HG03060 (cell line): ENCODE data around the gene DERA.
A peak's percentile ranks its signal among the peaks of the same experiment; 100 is the strongest.
"Not testable (repeated sequence)": the region's sequence is repeated elsewhere in the genome, so short reads cannot be mapped to it uniquely, and the experiment has no call there.

Experiments used
- ATAC-seq: cut with Tn5 transposase; IDR thresholded peaks from one replicate; pipeline ENCODE4 v1.9.1; 2021; ENCODE audit warnings: low read depth, moderate number of reproducible peaks; ENCODE audit not compliant: unreplicated experiment

The DERA gene

DNA sequence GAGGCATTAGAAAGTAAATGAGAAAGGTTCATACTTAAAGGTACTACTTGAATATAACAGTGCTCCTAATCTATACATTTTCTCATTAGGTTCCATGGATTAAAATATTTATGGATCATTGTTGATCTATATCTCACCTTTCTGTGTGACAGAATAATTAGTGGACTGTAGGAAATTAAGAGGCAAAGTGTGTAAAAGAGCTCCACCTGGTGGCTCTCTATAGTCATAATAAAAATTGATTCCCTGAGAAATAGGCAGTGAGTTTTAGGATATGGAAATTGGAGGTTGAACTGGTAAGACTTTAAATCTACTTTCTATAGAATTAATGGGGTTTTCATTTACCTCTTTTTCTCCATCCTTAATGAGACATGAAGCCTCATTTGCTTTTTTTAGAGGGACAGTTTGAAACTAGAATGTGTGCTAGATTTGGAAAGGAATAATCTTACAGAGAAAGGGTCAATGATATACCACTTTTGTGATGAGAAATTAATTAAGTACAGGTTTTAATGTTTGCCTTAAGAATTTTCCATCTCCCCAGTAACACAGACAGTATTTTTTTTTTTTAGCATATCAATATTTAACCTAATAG, 11.8 kb upstream of the DERA start:
- ATAC-seq: no peak

DNA sequence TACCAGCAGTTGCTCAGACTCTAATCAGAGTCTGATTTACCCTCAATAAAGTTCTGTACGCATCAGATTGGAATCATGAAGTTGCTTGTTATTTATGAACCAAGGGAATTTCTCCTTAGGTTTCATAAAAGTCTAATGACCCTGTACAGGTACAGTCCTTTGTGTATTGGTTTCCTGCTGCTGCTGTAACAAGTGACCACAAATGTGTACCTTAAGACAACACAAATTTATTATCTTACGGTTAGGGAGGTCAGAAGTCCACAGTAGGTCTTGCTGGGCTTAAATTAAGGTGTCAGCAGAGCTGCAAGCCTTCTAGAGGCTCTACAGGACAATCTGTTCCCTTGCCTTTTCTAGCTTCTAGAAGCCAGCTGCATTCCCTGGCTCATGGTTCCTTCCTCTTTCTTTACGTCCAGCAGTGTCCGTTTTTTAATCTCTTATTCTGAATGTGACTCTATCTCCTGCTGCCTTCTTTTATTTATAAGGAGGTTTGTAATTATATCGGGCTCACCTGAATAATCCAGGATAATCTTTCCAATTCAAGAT, 6.7 kb upstream of the DERA start:
- no peak for ATAC-seq

DNA sequence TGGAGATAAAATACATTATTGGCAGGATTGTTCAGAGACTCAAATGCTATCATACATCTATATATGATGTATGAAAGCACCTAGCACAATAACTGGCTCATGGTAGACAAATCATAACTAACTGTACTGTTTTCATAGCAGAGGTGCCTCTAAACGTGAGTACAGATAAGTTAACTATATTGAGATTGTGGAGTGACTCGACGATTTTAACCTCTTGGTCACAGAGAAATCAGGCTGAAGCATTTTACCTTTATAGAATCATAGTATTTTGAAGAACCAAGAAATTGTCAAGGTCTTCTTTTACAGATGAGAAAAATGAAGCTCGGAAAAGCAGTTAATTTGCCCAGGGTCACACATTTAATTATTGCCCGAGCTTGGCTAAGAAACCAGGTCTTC, 666 bp upstream of the DERA start:
- no peak for ATAC-seq

DNA sequence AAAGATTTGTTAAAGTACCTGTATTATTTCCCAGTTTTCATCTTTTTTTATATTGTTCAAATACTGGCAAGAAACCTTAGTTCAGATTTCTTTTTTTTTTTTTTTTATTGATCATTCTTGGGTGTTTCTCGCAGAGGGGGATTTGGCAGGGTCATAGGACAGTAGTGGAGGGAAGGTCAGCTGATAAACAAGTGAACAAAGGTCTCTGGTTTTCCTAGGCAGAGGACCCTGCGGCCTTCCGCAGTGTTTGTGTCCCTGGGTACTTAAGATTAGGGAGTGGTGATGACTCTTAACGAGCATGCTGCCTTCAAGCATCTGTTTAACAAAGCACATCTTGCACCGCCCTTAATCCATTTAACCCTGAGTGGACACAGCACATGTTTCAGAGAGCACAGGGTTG, 799 bp downstream of the DERA start:
- ATAC-seq: not testable (repeated sequence)

DNA sequence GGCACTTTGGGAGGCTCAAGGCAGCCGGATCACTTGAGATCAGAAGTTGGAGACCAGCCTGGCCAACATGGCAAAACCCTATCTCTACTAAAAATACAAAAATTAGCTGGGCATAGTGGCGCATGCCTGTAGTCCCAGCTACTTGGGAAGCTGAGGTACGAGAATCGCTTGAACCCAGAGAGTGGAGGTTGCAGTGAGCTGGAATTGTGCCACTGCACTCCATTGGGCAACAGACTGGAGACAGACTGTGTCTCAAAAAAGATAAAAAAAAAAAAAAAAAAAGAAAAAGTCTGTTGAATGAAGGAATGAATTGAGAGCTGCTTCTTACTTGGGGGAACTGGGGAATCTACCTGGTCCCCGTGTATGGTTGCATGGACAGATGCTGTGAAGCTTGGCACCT, 3.0 kb downstream of the DERA start:
- ATAC-seq: not testable (repeated sequence)

DNA sequence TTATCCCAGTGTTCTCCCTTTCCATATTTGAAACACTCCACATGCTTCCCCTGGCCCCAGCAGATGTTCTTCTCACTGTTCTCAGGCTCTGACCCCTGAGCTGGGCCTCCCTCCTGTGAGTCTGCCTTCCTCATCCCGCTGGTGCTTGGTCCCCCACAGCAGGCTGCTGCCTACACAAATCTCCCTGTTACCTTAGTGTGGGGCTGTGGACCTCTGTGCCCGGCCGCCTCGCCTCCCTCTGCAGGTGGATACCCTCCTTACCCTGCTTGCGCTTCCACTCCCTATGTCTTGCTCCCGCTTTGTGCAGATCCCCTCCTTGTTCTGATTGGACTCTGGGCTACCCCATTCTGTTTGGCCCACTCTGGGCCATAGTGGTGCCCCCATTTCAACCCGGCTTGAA, 6.9 kb downstream of the DERA start:
- no peak for ATAC-seq

DNA sequence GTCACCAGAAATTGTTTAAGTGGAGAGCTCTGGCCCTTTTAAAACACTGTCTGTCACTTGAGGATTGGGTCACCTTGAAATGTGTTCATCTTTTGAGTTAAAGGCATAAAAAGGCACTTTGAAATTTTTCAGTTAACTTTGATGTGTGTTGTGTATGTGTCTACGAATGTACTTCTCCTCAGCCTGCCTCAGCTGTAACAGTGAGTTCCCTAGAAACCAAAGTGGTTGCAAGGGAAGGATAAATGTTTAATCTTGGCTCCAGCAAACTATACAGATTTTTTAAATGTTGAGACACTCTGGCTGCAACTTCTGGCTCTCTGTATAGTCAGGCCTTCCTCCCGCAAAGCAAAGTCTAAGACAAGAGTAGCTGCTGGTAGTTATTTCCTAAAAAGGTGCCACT, 8.3 kb downstream of the DERA start:
- ATAC-seq: no peak

DNA sequence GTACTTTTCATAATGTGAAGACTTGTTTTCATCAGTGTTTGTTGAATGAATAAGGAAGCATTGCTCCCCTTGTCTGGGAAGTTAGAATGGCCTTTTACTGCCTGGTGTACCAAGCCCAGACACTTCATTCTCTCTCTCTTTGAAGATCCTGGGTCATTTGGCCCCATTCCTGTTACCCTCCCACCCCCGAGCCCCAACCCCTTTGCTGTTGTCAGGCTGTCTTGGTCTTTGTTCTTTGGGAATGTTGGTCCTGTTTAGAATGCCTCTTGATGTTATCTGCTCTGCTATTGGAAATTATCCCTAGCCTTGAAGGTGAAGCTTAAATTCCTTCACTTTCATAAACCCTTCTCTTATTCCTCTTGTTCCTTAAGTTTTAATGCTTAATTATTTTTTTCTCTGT, 13.8 kb downstream of the DERA start:
- no peak for ATAC-seq

DNA sequence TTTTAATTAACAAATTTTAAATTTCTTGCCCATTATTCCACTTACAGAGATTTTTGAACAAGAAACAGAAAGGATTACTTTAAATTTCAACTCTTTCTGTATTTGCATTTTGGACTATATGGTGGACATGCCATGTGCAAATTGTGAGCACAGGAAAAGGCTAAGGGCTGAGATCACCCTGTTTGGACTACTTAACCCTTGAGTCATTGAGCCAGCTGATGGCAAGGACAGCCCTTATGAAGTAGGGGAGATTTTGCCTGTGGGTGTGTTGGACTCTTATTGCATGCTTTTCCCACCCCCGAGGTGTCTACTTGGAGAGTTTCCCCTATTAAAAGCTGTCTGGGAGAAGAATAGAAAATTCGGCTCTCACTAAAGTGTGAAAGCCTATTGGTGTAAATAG, 17.2 kb downstream of the DERA start:
- no peak for ATAC-seq

DNA sequence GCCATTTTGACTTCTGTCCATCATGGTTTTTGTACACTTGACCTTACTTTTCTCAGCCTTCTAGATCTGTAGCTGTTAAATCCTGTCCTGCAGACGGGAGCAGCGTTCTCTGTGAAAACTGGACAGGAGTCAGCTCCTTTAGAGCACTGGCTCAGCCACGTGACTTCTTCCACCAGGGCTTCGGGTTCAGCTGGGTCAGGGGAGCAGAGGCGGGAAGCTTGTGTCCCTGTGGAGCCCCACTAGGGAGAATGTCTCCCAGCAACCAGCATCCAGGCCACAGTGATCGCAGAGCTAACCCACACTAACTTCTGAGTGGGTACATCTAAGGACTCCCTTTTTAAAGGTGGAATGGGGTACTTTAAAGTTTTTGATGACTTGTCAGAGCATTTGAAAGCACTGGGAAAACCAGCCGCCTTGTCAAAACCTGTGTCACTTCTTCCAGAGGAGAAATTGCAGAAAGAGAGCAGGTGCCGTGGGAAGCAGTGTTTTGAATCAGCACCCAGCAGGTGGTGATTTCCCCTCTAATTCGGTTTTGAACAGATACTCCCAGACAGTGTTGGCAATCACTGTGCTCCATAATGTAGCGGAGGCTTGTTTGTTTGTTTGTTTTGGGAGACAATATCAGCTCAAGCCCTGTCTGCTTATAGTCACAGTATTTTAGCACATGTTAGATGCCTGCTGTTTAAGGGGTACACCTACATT, 17.9 kb downstream of the DERA start:
- no peak for ATAC-seq

DNA sequence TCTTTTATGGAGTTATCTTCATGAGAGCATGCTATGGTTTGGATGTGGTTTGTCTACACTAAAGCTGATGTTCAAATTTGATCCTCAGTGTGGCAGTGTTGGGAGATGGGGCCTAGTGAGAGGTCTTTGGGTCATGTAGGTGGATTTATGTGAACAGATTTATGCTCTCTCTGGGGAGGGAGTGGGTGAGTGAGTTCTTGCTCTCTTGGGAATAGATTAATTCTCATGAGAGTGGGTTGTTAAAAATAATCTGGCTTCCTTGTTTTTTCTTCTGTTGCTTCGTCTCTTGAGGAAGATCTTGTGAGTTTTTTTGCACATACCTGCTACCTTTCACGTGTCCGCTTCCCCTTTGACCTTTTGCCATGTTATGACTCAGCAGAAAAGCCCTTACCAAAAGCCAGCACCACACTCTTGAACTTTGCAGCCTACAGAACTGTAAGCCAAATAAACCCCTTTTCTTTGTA, 20.5 kb downstream of the DERA start:
- peak; percentile 89 for ATAC-seq

DNA sequence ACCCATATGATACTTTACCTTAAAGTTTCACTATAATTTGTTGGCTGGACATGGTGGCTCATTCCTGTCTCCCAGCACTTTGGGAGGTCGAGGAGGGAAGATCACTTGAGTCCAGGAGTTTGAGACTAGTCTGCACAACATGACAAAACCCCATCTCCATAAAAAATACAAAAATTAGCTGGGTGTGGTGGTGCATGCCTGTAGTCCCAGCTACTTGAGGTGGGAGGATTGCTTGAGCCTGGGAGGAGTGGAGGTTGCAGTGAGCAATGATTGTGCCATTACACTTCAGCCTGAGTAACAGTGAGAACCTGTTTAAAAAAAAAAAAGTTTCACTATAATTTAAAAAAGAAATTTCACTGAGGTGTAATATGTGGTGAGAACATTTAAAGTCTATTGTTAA, 21.2 kb downstream of the DERA start:
- no peak for ATAC-seq

DNA sequence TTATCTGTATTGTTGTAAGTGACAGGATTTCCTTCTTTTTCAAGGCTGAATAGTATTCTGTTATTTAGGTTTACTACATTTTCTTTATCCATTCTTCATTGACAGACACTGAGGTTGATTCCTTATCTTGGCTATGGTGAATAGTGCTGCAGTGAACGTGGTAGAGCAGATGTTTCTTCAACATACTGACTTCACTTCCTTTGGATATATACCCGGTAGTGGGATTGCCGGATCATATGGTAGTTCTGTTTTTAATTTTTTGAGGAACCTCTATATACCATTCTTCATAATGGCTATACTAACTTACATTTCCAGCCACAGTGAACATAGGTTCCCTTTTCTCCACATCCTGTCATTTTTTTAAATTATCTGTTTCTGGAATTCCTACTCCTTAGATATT, 21.8 kb downstream of the DERA start:
- no peak for ATAC-seq

DNA sequence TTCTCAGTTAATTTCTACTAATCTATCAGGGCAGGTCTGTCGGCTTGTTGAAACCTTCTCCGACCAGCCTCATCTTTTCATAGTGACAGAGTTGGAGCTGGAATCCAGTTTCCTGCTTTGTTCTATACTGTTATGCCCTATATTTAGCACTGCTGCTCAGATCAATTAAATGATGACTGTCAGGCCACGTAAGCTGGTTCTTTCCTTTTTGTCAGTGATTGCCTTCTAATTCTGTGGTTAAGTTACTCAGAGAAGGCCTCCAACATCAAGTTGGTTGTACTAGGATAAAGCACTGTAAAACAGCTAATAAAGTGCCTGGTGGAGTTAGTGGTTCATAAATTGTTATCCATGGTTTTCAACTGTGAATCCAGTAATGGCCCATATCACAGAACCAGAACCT, 22.6 kb downstream of the DERA start:
- no peak for ATAC-seq

DNA sequence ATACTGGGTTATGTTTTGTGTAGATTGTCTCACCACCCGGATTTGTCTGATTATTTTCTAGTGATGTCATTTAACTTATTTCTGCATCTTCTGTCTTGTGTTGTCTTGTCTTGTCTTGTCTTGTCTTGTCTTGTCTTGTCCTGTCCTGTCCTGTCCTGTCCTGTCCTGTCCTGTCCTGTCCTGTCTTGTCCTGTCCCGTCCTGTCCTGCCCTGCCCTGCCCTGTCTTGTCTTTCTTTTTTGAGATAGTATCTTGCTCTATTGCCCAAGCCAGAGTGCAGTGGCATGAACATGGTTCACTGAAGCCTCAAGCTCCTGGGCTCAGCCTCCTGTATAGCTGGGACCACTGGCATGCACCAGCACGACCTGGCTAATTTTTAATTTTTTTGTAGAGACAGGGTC, 25.6 kb downstream of the DERA start:
- ATAC-seq: no peak

DNA sequence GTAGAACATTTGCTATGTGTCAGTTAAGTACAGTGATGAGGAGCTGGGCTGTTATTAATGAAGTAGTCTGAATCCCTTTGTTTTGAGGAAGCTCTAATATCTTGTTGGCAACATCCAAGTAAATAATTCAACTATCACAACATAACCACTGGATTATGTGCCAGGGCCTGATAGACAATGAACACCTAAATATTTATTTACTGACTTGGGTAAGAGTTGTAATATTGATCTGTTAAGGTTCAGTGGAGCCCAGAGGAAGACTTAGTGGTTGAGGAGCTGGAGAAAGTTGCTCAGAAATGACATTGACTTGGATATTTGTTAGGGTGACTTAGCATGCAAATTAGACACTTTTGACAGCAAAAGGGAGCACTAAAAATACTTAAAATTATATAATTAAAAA, 26.8 kb downstream of the DERA start:
- ATAC-seq: no peak

DNA sequence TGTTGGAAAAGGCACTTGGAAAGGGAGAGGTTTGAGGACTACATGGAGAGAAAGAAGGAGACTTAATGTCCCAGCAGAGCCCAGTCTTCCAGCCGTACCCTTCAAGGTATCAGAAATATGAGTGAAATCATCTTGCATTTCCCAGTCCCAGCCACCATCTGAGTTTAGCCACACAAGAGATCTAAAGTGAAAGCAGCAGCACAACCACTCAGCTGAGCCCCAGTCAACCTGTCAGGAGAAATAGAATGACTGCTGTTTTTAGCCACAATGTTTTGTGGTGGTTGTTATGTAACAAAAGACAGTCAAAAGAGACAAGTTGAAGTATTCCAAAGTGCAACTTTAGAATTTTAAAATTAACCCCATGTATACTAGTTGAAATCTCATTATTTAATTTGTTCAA, 28.0 kb downstream of the DERA start:
- no peak for ATAC-seq

DNA sequence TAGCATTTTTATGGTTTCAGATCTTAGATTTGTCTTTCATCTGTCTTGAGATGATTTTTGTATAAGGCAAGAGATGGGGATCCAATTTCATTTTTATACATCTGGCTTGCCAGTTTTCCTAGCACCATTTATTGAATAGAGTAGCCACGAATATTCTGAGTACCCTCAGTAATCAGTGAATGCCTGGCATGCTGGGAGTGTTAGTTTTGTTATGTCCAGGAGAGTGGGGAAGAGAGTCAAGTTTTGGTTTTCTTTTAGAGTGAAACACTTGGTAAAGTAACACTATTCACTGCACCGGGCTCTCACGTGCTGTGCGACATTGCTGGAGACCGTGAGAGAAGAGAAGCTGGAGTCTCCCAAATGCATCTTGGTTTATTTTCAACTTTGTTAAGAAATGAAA, 31.3 kb downstream of the DERA start:
- no peak for ATAC-seq

DNA sequence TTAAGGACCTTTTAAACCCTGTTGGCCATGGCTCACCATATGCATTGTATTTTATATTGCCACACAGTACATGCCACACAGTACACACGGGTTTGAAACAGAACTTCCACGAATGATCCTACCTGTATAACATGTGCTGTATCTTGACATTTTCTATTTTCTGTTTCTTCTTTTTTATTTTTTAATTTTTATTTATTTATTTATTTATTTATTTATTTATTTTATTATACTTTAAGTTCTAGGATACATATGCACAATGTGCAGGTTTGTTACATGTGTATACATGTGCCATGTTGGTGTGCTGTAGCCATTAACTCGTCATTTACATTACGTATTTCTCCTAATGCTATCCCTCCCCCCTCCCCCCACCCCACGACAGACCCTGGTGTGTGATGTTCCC, 32.4 kb downstream of the DERA start:
- ATAC-seq: not testable (repeated sequence)

DNA sequence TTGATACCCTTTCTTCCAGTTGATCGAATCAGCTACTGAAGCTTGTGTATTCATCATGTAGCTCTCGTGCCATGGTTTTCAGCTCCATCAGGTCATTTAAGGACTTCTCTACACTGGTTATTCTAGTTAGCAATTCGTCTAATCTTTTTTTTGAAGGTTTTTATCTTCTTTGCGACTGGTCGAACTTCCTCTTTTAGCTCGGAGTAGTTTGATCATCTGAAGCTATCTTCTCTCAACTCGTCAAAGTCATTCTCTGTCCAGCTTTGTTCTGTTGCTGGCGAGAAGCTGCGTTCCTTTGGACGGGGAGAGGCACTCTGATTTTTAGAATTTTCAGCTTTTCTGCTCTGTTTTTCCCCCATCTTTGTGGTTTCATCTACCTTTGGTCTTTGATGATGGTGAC, 37.3 kb downstream of the DERA start:
- not testable (repeated sequence) for ATAC-seq

DNA sequence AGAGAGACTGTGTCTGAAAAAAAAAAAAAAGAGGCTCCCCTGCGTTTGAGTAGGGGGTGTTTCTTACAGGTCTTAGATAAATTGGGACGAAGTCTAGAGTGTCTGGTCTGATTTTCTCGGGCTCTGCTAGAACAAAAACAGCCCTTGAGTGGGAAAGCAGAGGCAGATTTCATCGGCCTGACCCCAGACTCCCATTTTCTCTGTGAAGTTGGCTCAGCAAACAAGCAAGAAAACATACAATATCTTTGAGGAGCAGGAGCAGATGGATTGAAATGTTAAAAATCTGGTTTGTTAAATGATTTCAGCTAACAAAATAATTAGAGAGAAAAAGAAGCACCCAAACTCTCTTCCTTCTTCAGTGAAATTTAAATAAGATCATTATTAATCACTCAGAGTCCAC, 44.1 kb downstream of the DERA start:
- ATAC-seq: no peak

DNA sequence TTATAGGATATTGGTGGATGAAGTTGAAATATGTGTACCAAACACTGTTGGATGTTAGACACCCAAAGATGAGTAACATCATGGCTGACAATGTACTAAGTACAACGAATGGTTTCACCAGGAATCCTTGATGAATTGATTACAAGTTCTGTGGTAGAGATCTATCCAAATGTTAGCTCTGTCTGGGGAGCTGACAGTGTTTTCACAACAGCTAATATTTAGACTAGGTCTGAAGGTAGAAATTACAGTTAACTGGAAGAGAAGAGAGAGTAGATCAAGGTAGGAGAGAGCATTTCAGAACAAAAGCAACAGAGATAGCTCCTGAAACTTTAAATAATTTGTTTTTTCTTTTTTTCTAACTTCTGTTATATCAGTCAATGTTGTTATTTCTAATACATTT, 44.9 kb downstream of the DERA start:
- ATAC-seq: no peak
